Loucy (cell line): ENCODE results near the gene CISTR.

Experiments used
- H2AFZ ChIP-seq: fragments of 200-600 bp; sonication (generic); 2 replicates; pipeline ENCODE4 v1.6.0; 2016; ENCODE audit warnings: antibody characterized with exemption, mild to moderate bottlenecking, low read length, moderate library complexity
- H3F3A ChIP-seq: fragments of 200-600 bp; 2 replicates; pipeline ENCODE4 v1.6.0; 2016; ENCODE audit warnings: antibody characterized with exemption, low read depth, mild to moderate bottlenecking
- H3K27me3 ChIP-seq: fragments of 200-600 bp; sonication (generic); 2 replicates; pipeline ENCODE4 v1.6.1; 2014; ENCODE audit warnings: low read length, mild to moderate bottlenecking; ENCODE audit not compliant: insufficient read depth, poor library complexity, severe bottlenecking
- H3K36me3 ChIP-seq: fragments of 200-600 bp; sonication (generic); 2 replicates; pipeline ENCODE4 v1.6.1; 2016; ENCODE audit warnings: low read length; ENCODE audit not compliant: insufficient read depth
- H3K4me1 ChIP-seq: fragments of 200-600 bp; sonication (generic); 2 replicates; pipeline ENCODE4 v1.5.1; 2014; ENCODE audit warnings: low read length, mild to moderate bottlenecking; ENCODE audit not compliant: insufficient read depth, poor library complexity, severe bottlenecking
- H3K4me2 ChIP-seq: fragments of 200-600 bp; sonication (generic); 2 replicates; pipeline ENCODE4 v1.6.0; 2014; ENCODE audit warnings: antibody characterized with exemption, low read length, low read depth, mild to moderate bottlenecking; ENCODE audit not compliant: poor library complexity, severe bottlenecking
- H3K4me3 ChIP-seq: fragments of 200-600 bp; sonication (generic); 2 replicates; pipeline ENCODE4 v1.5.1; 2014; ENCODE audit warnings: low read length, mild to moderate bottlenecking, mixed read lengths; ENCODE audit not compliant: poor library complexity, severe bottlenecking
- H3K79me2 ChIP-seq: fragments of 200-600 bp; sonication (generic); 2 replicates; pipeline ENCODE4 v1.6.1; 2014; ENCODE audit warnings: low read length; ENCODE audit not compliant: insufficient read depth
- H3K9ac ChIP-seq: fragments of 200-600 bp; sonication (generic); 2 replicates; pipeline ENCODE4 v1.6.0; 2014; ENCODE audit warnings: mild to moderate bottlenecking, low read depth, low read length, moderate library complexity; ENCODE audit not compliant: poor library complexity, severe bottlenecking
- H3K9me2 ChIP-seq: fragments of 200-600 bp; sonication (generic); replicated peaks from 2 replicates; pipeline ENCODE4 v1.6.1; 2016; ENCODE audit warnings: low read depth, low read length, mixed read lengths
- H3K9me3 ChIP-seq: fragments of 200-600 bp; sonication (generic); 2 replicates; pipeline ENCODE4 v1.6.1; 2014; ENCODE audit warnings: mild to moderate bottlenecking, antibody characterized with exemption, low read length, low read depth; ENCODE audit not compliant: insufficient read depth
- H4K20me1 ChIP-seq: fragments of 200-600 bp; sonication (generic); 2 replicates; pipeline ENCODE4 v1.6.0; 2014; ENCODE audit warnings: antibody characterized with exemption, low read length, mild to moderate bottlenecking; ENCODE audit not compliant: insufficient read depth, poor library complexity, severe bottlenecking
- EZH2phosphoT487 ChIP-seq: fragments of 200-600 bp; IDR thresholded peaks from 2 replicates; pipeline ENCODE4 v1.6.1; 2018; ENCODE audit warnings: antibody characterized with exemption, mild to moderate bottlenecking, moderate library complexity, borderline replicate concordance
- TF ChIP-seq, protein P1 (sequence below): fragments of 200-600 bp; sonication (generic); conservative IDR thresholded peaks from 2 replicates; pipeline ENCODE4 v1.5.1; 2014; ENCODE audit warnings: mild to moderate bottlenecking, antibody characterized with exemption, low read length

The CISTR gene

DNA sequence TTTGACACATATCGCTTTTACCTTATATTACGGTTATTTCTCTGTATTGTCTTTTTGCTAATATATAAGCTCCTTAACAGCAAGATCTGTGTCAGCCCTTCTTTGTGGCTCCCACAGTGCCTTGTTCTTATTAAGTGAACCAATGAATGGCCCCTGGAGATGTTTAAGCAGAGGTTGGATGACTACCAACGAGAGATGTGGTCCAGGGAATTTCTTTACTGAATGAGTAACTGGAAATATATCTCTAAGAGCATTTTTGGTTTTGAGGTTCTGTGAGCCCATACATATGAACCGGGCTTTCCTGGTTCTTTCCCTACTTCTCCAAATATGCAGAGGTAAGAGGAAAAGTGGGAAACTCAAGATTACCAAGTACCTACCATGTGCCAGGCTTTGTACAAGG lies 48.0 kb downstream of the CISTR start:
- Histone ChIP-seq H4K20me1 (no peaks in the 10 kb centered on the region), H3K4me3 (no peak overlapping the region), H3K36me3 (no peaks in the 10 kb centered on the region), H3K79me2 (no peaks in the 10 kb centered on the region), H3K4me1 (peaks cover 5% of the 10 kb centered on the region), H2AFZ (no peak overlapping the region), H3K9ac (no peak overlapping the region), H3K4me2 (no peak overlapping the region), H3K9me3 (no peaks in the 10 kb centered on the region), H3K9me2 (no peaks in the 10 kb centered on the region), H3K27me3 (no peaks in the 10 kb centered on the region), H3F3A (no peaks in the 10 kb centered on the region)
- no peak for TF ChIP-seq EZH2phosphoT487

DNA sequence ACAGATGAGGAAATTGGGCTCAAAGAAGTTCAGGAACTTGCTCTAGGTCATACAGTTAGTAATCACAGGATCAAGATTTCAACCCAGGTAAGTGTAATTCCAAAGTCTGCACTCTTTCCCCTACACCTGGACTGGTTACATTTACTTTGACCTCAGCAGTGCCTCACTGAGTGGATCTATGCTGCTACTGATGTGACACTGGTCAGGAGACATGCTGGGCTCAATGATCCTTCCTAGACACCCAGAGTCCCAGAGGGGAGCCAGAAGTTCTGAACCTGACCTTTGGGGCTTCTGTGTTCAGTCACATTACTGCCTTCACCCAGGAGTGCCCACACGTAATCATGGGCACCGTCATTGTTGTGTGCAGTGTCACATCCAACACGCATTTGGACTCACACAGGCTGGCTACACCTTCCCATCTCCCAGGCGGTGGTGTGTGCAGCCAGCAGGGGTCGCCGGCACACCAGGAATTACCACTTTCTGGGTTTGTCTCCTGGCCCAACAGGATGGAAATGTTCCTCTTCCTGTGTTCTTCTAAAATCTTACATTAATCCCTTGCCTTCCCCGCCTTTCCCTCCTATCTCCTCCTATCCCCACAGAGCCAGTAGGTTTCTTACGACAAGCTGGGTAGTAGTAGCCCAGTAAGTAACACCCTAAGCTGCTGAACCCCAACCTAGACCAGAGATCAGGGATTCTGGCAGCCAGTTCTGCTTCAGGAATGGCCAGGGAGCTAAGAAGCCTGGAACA lies 50.1 kb downstream of the CISTR start:
- Histone ChIP-seq H3K36me3 (no peaks in the 10 kb centered on the region), H2AFZ (peak overlapping the region; percentile 82), H4K20me1 (no peaks in the 10 kb centered on the region), H3K4me3 (no peak overlapping the region), H3K9ac (no peak overlapping the region), H3K79me2 (no peaks in the 10 kb centered on the region), H3K4me1 (peaks cover 5% of the 10 kb centered on the region), H3F3A (no peaks in the 10 kb centered on the region), H3K9me2 (no peaks in the 10 kb centered on the region), H3K9me3 (no peaks in the 10 kb centered on the region), H3K4me2 (peak overlapping the region; percentile 27), H3K27me3 (no peaks in the 10 kb centered on the region)
- TF ChIP-seq, protein P1, sequence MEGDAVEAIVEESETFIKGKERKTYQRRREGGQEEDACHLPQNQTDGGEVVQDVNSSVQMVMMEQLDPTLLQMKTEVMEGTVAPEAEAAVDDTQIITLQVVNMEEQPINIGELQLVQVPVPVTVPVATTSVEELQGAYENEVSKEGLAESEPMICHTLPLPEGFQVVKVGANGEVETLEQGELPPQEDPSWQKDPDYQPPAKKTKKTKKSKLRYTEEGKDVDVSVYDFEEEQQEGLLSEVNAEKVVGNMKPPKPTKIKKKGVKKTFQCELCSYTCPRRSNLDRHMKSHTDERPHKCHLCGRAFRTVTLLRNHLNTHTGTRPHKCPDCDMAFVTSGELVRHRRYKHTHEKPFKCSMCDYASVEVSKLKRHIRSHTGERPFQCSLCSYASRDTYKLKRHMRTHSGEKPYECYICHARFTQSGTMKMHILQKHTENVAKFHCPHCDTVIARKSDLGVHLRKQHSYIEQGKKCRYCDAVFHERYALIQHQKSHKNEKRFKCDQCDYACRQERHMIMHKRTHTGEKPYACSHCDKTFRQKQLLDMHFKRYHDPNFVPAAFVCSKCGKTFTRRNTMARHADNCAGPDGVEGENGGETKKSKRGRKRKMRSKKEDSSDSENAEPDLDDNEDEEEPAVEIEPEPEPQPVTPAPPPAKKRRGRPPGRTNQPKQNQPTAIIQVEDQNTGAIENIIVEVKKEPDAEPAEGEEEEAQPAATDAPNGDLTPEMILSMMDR, result peak; percentile 98
- no peak for TF ChIP-seq EZH2phosphoT487

DNA sequence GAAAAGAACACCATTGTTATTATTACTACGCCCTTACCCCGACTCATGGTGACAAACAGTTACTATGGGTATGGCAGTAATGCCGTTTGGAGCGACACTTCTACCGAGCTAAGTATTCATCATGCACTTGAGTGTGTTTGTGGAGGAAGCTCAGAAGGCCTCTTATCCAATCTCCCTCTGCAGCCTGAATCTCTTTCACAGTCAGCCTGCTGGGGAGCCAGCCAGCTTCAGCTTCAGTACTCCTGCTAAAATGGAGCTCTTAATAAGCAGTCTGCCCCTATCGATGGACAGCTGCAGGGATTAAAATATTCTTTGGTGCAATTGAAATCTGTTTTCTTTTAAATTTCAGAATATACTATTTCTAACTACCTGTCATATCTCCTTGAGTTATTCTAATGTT lies 51.2 kb downstream of the CISTR start:
- H3K9ac ChIP-seq, result no peak overlapping the region
- H3K4me3 ChIP-seq, result no peak overlapping the region
- no peaks in the 10 kb centered on the region for H3K79me2 ChIP-seq
- H3K36me3 ChIP-seq, result no peaks in the 10 kb centered on the region
- H3K4me2 ChIP-seq, result no peak overlapping the region
- no peaks in the 10 kb centered on the region for H3F3A ChIP-seq
- TF ChIP-seq EZH2phosphoT487, result no peak
- TF ChIP-seq, protein P1, result no peak
- no peak overlapping the region for H2AFZ ChIP-seq
- no peaks in the 10 kb centered on the region for H3K9me2 ChIP-seq
- H3K9me3 ChIP-seq, result no peaks in the 10 kb centered on the region
- peaks cover 11% of the 10 kb centered on the region for H3K4me1 ChIP-seq
- H3K27me3 ChIP-seq, result no peaks in the 10 kb centered on the region
- H4K20me1 ChIP-seq, result no peaks in the 10 kb centered on the region

DNA sequence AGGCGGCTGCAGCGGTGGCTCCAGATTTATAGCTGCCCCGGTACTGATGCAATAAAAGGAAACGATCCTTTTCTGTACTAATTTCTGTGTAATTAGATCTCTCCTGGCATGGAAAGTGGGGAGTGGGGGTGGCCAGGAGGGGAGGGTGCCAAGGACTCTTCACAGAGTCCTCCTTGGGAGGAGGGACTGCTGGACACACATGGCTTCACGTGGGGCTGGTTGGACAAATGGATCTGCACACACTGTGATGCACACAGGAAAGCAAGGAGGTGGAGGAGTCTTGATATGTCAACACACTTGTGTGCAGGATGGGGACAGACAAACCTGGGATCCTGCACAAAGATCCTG lies 52.1 kb downstream of the CISTR start:
- H3K27me3 ChIP-seq, result no peaks in the 10 kb centered on the region
- H3K4me2 ChIP-seq, result no peak overlapping the region
- H3K4me3 ChIP-seq, result no peak overlapping the region
- H2AFZ ChIP-seq, result no peak overlapping the region
- H3K4me1 ChIP-seq, result peaks cover 18% of the 10 kb centered on the region
- no peak overlapping the region for H3K9ac ChIP-seq
- no peaks in the 10 kb centered on the region for H4K20me1 ChIP-seq
- no peaks in the 10 kb centered on the region for H3K36me3 ChIP-seq
- no peaks in the 10 kb centered on the region for H3K9me3 ChIP-seq
- no peaks in the 10 kb centered on the region for H3K79me2 ChIP-seq
- no peak for TF ChIP-seq EZH2phosphoT487
- TF ChIP-seq, protein P1, result no peak
- no peaks in the 10 kb centered on the region for H3F3A ChIP-seq
- H3K9me2 ChIP-seq, result no peaks in the 10 kb centered on the region
